Measurements from ENCODE around the gene KRTAP19-4.

- no peak for TF ChIP-seq CTCF (IDR thresholded peaks at IDR 0.05; ENCODE audit: insufficient read depth, low read length, poor library complexity, severe bottlenecking)
- TF ChIP-seq EZH2phosphoT487 (conservative IDR thresholded peaks at IDR 0.05; ENCODE audit: low read length), result no peak
These were observed 9.6 kb downstream of the KRTAP19-4 start, which contains the start of gene KRTAP19-2 for GRCh38 chr21:30487336-30487735.

Data from SU-DHL-6 (cell line).